Peyer's patch (tissue), 4 donors: ENCODE results near the gene PLCH1.

Experiments used
- CTCF ChIP-seq, 6 experiments: fragments of 450-650 bp in 4 of 6; fragments of 200-600 bp in 2 of 6; sonication (generic) in 1 of 6; IDR thresholded peaks; one replicate each; pipeline ENCODE4 v1.5.1; 2017 to 2019; ENCODE audit warnings: antibody characterized with exemption in 6 of 6, mild to moderate bottlenecking in 3 of 6, moderate library complexity in 1 of 6
- POLR2A ChIP-seq, 2 donors: fragments of 450-650 bp; IDR thresholded peaks; one replicate each; pipeline ENCODE4 v1.5.1; 2017; ENCODE audit warnings: antibody characterized with exemption in 2 of 2, mild to moderate bottlenecking in 2 of 2, moderate library complexity in 2 of 2

- TF ChIP-seq POLR2A (IDR thresholded peaks at IDR 0.05) (no peak), CTCF (IDR thresholded peaks at IDR 0.05) (no peak)
Measured at GRCh38 chr3:155500194-155500818, 244.6 kb downstream of the PLCH1 start.
